Esophagus muscularis mucosa (tissue), 4 donors: Measurements from ENCODE around the gene ZNF423. TPM values are rescaled to one million over a fixed set of nuclear protein-coding genes. Genes with fewer than 3 reads are reported as not detected.

ENCODE experiments used
- DNase-seq: peaks from one replicate; pipeline ENCODE4 v3.0.0-alpha.2; 2017; ENCODE audit errors: extremely low spot score
- H3K27ac ChIP-seq, 4 donors: fragments of 200-600 bp; sonication (generic); replicated peaks in 1 of 4; 1 replicate in 3 of 4; 2 replicates in 1 of 4; pipeline ENCODE4 v1.5.1; 2016 to 2019; ENCODE audit warnings: mild to moderate bottlenecking in 1 of 4
- H3K27me3 ChIP-seq, 4 donors: fragments of 200-600 bp; sonication (generic); one replicate each; pipeline versions ENCODE4 v1.5.1 to v1.6.0; 2016 to 2019
- H3K36me3 ChIP-seq, 4 donors: fragments of 200-600 bp; sonication (generic); one replicate each; pipeline ENCODE4 v1.5.1; 2016 to 2019
- H3K4me1 ChIP-seq, 4 donors: fragments of 200-600 bp; sonication (generic); one replicate each; pipeline ENCODE4 v1.5.1; 2016 to 2019
- H3K4me3 ChIP-seq, 4 donors: fragments of 200-600 bp; sonication (generic); 1 replicate in 2 of 4; 2 replicates in 2 of 4; pipeline ENCODE4 v1.5.1; 2016 to 2019; ENCODE audit warnings: mild to moderate bottlenecking in 4 of 4, moderate library complexity in 1 of 4
- H3K9me3 ChIP-seq, 4 donors: fragments of 200-600 bp; sonication (generic); 1 replicate in 3 of 4; 2 replicates in 1 of 4; pipeline ENCODE4 v1.5.1; 2016 to 2019
- CTCF ChIP-seq, 3 experiments: fragments of 200-600 bp in 2 of 3; fragments of 450-650 bp in 1 of 3; sonication (generic) in 2 of 3; IDR thresholded peaks; one replicate each; pipeline ENCODE4 v1.5.1; 2017 to 2019; ENCODE audit warnings: antibody characterized with exemption in 3 of 3, mild to moderate bottlenecking in 2 of 3, moderate library complexity in 1 of 3
- EP300 ChIP-seq: sonication (generic); formaldehyde crosslinking; IDR thresholded peaks from one replicate; pipeline ENCODE4 v1.6.1; 2017; ENCODE audit warnings: antibody characterized with exemption
- POLR2A ChIP-seq: fragments of 450-650 bp; IDR thresholded peaks from one replicate; pipeline ENCODE4 v1.6.1; 2017; ENCODE audit warnings: antibody characterized with exemption, moderate library complexity, mild to moderate bottlenecking, low read depth
- POLR2AphosphoS5 ChIP-seq, 2 donors: sonication (generic); formaldehyde crosslinking; IDR thresholded peaks; one replicate each; pipeline ENCODE4 v1.6.1; 2017; ENCODE audit warnings: antibody characterized with exemption in 2 of 2
- WGBS: methylation state at CpG from one replicate; pipeline ENCODE4 v1.1.5; 2018; 5-methylcytosine and 5-hydroxymethylcytosine counted together
- intact Hi-C: fragments of 100-400 bp; cut with DNase I; formaldehyde crosslinking; loops from one replicate; pipeline ENCODE4 v1.15.1; 2023
- total RNA-seq, 4 donors: library from RNA; depleted of rRNA; stranded (reverse); fragments of >200 nt; gene quantifications; one replicate each; pipeline versions ENCODE4 v1.1.0 to v1.2.1, GENCODE V29; 2016

Gene ZNF423
- total RNA-seq, 4 donors from 2014 or later, result 8.7 to 22.5 (median 10.3) TPM

DNA sequence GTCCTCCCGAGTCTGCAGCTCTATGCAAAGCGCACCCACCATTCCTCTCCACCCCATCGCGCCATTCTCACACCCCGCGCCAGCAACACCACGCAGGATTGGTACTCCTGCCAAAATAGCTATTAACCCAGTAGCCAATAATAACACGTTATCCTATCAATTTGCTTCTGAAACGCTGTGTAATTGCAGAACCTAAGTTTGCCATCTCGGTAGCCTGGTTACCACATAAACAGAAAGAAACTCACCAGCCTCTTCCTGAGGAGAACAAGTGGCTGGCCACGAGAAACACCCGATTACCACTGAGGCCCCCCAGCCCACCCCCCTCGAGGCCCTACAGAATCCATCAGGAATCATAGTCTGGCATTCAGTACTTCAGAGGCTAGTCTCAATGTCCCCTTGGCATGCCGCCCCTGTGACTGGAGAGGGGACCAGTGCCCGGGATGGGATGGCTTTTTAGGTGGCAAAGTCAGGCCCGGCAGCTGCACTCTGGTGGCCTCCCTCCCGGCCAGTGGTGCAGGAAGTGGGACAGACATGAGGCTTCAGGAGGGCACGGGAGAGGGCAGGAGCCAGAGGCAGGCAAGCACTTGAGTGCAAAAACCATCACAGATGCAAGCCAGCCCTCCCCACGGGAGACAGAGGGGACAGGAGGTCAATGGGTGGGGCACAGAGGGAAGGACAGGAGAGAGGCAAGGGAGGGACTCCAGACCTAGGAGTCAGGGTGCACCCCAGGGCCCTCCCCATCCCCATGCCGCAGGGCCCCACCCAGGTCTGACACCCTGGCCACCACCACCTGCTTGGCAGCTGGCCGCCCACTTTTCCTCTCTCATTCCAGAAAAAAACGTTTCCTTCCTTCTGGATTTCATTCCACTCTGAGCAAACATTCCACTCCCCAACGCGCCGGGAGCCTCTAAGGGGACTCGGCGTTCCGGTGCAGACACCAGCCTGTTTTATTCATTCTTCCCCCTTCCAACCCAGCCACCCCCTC is 192.5 kb downstream of the ZNF423 start:
- TF ChIP-seq POLR2A (no peak), EP300 (no peak), POLR2AphosphoS5 (IDR thresholded peaks at IDR 0.05) (peak in 1 of 2 donors; percentile 5)
- no peak for DNase-seq
- Histone ChIP-seq H3K36me3 (no peaks in the 10 kb centered on the region), H3K27me3 (no peaks in the 10 kb centered on the region), H3K4me3 (peak overlapping the region; percentile 40 to 48 (median 42)), H3K27ac (peak overlapping the region; percentile 79 to 88 (median 84)), H3K4me1 (peaks cover 21 to 63% (median 49%) of the 10 kb centered on the region in 4 donors), H3K9me3 (no peaks in the 10 kb centered on the region)
- 27% methylated on average over 27 of the region's 28 CpGs for WGBS
- intact Hi-C loops, result loop anchor here (5.0 kb wide), 1 partner anchor 194 kb away; the partner anchor contains the start of gene ZNF423

DNA sequence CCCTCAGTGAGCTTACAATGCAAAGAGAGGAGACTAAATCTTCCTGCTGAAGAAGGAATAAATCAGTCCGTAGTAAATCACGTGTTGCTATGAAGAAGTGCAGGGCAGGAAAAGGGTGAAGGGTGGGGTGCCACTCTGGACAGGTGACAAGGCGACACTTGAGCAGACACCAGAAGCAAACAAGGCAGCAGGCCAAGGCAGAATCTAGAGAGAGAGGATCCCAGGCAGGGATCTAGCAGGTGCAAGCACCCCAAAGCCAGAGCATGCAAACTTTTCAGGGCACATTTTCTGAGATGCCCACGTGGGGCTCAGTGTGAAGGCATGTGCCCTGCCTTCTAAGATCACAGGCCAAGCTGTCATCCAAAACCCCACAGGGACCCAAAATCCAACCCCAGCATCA is 193.3 kb downstream of the ZNF423 start:
- TF ChIP-seq EP300 (no peak), POLR2AphosphoS5 (IDR thresholded peaks at IDR 0.05) (no peak), POLR2A (no peak), CTCF (IDR thresholded peaks at IDR 0.05) (no peak)
- H3K4me1 ChIP-seq, result peaks cover 21 to 63% (median 49%) of the 10 kb centered on the region in 4 donors
- no peaks in the 10 kb centered on the region for H3K36me3 ChIP-seq
- peak overlapping the region in 2 of 4 donors; percentile 1 to 40 for H3K4me3 ChIP-seq
- intact Hi-C loops, result loop anchor here (5.0 kb wide), 1 partner anchor 195 kb away; the partner anchor contains the start of gene ZNF423
- 81% methylated on average over 4 of the region's 4 CpGs for WGBS
- no peaks in the 10 kb centered on the region for H3K27me3 ChIP-seq
- peak overlapping the region in 3 of 4 donors; percentile 82 to 88 (median 86) for H3K27ac ChIP-seq
- DNase-seq, result no peak
- no peaks in the 10 kb centered on the region for H3K9me3 ChIP-seq

- H3K4me1 ChIP-seq, result peaks cover 21 to 63% (median 49%) of the 10 kb centered on the region in 4 donors
- H3K27ac ChIP-seq, result peak overlapping the region in 1 of 4 donors; percentile 51
- WGBS, result 75% methylated on average over 16 of the region's 16 CpGs
- TF ChIP-seq POLR2A (no peak), EP300 (no peak), CTCF (IDR thresholded peaks at IDR 0.05) (no peak), POLR2AphosphoS5 (IDR thresholded peaks at IDR 0.05) (no peak)
- no peak for DNase-seq
- H3K4me3 ChIP-seq, result no peak overlapping the region
- H3K36me3 ChIP-seq, result no peaks in the 10 kb centered on the region
- H3K27me3 ChIP-seq, result no peaks in the 10 kb centered on the region
- H3K9me3 ChIP-seq, result no peaks in the 10 kb centered on the region
- intact Hi-C loops, result loop anchor here (5.0 kb wide), 1 partner anchor 196 kb away; the partner anchor contains the start of gene ZNF423
Measured at GRCh38 chr16:49661465-49662187, 194.3 kb downstream of the ZNF423 start.

- no peak overlapping the region for H3K27ac ChIP-seq
- no peaks in the 10 kb centered on the region for H3K27me3 ChIP-seq
- no peak for TF ChIP-seq POLR2AphosphoS5 (IDR thresholded peaks at IDR 0.05)
- no peak for TF ChIP-seq EP300
- no peak for TF ChIP-seq CTCF (IDR thresholded peaks at IDR 0.05)
- no peak for TF ChIP-seq POLR2A
- no peak for DNase-seq
- no peaks in the 10 kb centered on the region for H3K36me3 ChIP-seq
- no peak overlapping the region for H3K4me3 ChIP-seq
- no peaks in the 10 kb centered on the region for H3K9me3 ChIP-seq
- 98% methylated on average over 3 of the region's 3 CpGs for WGBS
- H3K4me1 ChIP-seq, result peaks cover 21 to 53% (median 43%) of the 10 kb centered on the region in 4 donors
- intact Hi-C loops, result loop anchor here (5.0 kb wide), 1 partner anchor 197 kb away; the partner anchor contains the start of gene ZNF423
Measured at GRCh38 chr16:49660626-49661025, 195.3 kb downstream of the ZNF423 start.
